ENCODE results near the gene EIF4ENIF1. TPM values are rescaled to one million over a fixed set of nuclear protein-coding genes. Genes with fewer than 3 reads are reported as not detected.

EIF4ENIF1 gene
- total and polyA plus RNA-seq, 9 of the 15 experiments (the other 6 are each of a cell fraction or from before 2014, with no cell fraction given), result 2.5 to 24.9 (median 15.8) TPM

DNA sequence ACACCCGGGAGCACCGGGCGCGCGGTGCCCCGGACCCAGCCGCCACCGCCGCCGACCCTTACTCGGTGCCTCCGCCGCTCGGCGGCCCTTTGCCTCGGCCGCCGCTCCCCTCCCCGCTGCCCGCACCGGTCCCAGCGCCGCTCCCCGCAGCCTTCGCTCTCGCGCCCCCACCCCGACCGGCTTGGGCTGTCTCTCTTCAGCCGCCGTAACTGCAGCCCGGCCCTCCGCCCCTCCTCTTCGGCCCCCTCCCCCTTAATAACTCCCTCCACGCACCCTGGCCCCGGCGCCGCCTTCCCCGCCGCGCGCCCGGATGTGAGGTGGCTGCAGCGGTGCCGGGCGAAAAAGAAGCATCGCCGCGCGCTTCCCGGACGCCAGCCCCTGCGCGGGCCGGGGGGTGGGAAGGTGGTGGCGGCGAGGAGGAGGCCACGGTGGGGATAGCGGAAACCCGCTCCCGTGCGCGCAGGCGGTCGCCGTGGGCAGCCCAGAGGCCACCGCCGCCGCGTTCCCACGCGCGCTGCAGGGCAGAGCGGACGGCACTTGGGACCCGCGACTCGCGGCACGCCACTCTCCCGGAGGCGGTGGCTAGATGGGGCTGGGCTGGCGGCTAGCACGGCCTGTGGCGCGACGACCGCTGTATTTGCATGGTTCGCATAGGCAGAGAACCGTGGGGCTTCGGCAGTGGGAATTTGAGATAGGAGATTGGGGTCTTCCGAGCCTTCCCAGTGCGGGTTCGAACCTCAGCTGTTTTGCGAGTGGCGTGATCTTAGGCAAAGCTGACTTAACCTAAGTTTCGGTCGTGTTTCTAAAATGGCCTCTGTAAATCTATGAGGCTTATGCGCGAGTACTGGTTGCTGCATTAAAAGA is at the start of gene EIF4ENIF1 (continued):
- TF ChIP-seq, protein P1, sequence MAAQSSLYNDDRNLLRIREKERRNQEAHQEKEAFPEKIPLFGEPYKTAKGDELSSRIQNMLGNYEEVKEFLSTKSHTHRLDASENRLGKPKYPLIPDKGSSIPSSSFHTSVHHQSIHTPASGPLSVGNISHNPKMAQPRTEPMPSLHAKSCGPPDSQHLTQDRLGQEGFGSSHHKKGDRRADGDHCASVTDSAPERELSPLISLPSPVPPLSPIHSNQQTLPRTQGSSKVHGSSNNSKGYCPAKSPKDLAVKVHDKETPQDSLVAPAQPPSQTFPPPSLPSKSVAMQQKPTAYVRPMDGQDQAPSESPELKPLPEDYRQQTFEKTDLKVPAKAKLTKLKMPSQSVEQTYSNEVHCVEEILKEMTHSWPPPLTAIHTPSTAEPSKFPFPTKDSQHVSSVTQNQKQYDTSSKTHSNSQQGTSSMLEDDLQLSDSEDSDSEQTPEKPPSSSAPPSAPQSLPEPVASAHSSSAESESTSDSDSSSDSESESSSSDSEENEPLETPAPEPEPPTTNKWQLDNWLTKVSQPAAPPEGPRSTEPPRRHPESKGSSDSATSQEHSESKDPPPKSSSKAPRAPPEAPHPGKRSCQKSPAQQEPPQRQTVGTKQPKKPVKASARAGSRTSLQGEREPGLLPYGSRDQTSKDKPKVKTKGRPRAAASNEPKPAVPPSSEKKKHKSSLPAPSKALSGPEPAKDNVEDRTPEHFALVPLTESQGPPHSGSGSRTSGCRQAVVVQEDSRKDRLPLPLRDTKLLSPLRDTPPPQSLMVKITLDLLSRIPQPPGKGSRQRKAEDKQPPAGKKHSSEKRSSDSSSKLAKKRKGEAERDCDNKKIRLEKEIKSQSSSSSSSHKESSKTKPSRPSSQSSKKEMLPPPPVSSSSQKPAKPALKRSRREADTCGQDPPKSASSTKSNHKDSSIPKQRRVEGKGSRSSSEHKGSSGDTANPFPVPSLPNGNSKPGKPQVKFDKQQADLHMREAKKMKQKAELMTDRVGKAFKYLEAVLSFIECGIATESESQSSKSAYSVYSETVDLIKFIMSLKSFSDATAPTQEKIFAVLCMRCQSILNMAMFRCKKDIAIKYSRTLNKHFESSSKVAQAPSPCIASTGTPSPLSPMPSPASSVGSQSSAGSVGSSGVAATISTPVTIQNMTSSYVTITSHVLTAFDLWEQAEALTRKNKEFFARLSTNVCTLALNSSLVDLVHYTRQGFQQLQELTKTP (IDR thresholded peaks at IDR 0.05; ENCODE audit: low read depth in 1 of 2, partially characterized antibody in 2 of 2), result no peak
- no peak for TF ChIP-seq TAF15 (IDR thresholded peaks at IDR 0.05; ENCODE audit: low read depth, low read length)
- TF ChIP-seq, protein P2, sequence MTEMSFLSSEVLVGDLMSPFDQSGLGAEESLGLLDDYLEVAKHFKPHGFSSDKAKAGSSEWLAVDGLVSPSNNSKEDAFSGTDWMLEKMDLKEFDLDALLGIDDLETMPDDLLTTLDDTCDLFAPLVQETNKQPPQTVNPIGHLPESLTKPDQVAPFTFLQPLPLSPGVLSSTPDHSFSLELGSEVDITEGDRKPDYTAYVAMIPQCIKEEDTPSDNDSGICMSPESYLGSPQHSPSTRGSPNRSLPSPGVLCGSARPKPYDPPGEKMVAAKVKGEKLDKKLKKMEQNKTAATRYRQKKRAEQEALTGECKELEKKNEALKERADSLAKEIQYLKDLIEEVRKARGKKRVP (CRISPR knock-in tag; IDR thresholded peaks at IDR 0.05), result no peak
- TF ChIP-seq, protein P3, sequence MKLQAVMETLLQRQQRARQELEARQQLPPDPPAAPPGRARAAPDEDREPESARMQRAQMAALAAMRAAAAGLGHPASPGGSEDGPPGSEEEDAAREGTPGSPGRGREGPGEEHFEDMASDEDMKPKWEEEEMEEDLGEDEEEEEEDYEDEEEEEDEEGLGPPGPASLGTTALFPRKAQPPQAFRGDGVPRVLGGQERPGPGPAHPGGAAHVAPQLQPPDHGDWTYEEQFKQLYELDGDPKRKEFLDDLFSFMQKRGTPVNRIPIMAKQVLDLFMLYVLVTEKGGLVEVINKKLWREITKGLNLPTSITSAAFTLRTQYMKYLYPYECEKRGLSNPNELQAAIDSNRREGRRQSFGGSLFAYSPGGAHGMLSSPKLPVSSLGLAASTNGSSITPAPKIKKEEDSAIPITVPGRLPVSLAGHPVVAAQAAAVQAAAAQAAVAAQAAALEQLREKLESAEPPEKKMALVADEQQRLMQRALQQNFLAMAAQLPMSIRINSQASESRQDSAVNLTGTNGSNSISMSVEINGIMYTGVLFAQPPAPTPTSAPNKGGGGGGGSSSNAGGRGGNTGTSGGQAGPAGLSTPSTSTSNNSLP (IDR thresholded peaks at IDR 0.05; ENCODE audit: borderline replicate concordance, low read depth, low read length), result no peak
- TF ChIP-seq HMGN3 (IDR thresholded peaks at IDR 0.05; ENCODE audit: borderline replicate concordance, extremely low read depth, insufficient read length, low read depth, low read length), result no peak
- TF ChIP-seq PTRF (tag; IDR thresholded peaks at IDR 0.05), result no peak
- TF ChIP-seq ZNF764 (CRISPR knock-in tag; IDR thresholded peaks at IDR 0.05; ENCODE audit: low read depth), result no peak
- no peak for TF ChIP-seq KLF1 (tag; IDR thresholded peaks at IDR 0.05)
- TF ChIP-seq, protein P4, sequence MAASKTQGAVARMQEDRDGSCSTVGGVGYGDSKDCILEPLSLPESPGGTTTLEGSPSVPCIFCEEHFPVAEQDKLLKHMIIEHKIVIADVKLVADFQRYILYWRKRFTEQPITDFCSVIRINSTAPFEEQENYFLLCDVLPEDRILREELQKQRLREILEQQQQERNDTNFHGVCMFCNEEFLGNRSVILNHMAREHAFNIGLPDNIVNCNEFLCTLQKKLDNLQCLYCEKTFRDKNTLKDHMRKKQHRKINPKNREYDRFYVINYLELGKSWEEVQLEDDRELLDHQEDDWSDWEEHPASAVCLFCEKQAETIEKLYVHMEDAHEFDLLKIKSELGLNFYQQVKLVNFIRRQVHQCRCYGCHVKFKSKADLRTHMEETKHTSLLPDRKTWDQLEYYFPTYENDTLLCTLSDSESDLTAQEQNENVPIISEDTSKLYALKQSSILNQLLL (CRISPR knock-in tag; IDR thresholded peaks at IDR 0.05; ENCODE audit: borderline replicate concordance), result no peak
- no peak for TF ChIP-seq MAFF (IDR thresholded peaks at IDR 0.05; ENCODE audit: low read length)
- no peak for TF ChIP-seq RBM25 (IDR thresholded peaks at IDR 0.05; ENCODE audit: low read depth, low read length, severe bottlenecking)
- no peak for TF ChIP-seq ZNF408 (CRISPR knock-in tag; IDR thresholded peaks at IDR 0.05; ENCODE audit: low read depth)
- TF ChIP-seq DPF2 (IDR thresholded peaks at IDR 0.05), result no peak
- TF ChIP-seq CBX2 (IDR thresholded peaks at IDR 0.05; ENCODE audit: insufficient read depth, low read length, poor library complexity, severe bottlenecking), result no peak
- TF ChIP-seq, protein P5, sequence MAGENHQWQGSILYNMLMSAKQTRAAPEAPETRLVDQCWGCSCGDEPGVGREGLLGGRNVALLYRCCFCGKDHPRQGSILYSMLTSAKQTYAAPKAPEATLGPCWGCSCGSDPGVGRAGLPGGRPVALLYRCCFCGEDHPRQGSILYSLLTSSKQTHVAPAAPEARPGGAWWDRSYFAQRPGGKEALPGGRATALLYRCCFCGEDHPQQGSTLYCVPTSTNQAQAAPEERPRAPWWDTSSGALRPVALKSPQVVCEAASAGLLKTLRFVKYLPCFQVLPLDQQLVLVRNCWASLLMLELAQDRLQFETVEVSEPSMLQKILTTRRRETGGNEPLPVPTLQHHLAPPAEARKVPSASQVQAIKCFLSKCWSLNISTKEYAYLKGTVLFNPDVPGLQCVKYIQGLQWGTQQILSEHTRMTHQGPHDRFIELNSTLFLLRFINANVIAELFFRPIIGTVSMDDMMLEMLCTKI (IDR thresholded peaks at IDR 0.05; ENCODE audit: partially characterized antibody), result no peak
- TF ChIP-seq XRCC5 (IDR thresholded peaks at IDR 0.05; ENCODE audit: low read depth, low read length), result no peak
